HepG2 (cell line): ENCODE results near the gene PSKH1. TPM values are rescaled to one million over a fixed set of nuclear protein-coding genes. Genes with fewer than 3 reads are reported as not detected.

ENCODE experiments used
- AHR ChIP-seq: IDR thresholded peaks from 2 replicates; pipeline ENCODE4 v1.6.1; 2018; ENCODE audit warnings: missing genetic modification reagents, missing compliant biosample characterization
- CENPT ChIP-seq: sonication (generic); formaldehyde crosslinking; IDR thresholded peaks from 2 replicates; pipeline ENCODE4 v1.8.0; 2022; ENCODE audit warnings: low read depth, mild to moderate bottlenecking, moderate library complexity, missing genetic modification reagents
- ELF1 ChIP-seq: sonication (generic); formaldehyde crosslinking; IDR thresholded peaks from 2 replicates; pipeline ENCODE4 v1.4.0; 2020; ENCODE audit warnings: missing genetic modification reagents
- FOXK2 ChIP-seq: fragments of 450-650 bp; IDR thresholded peaks from 2 replicates; pipeline ENCODE4 v1.6.1; 2016
- MXI1 ChIP-seq: IDR thresholded peaks from 3 replicates; pipeline ENCODE4 v1.6.1; 2012; ENCODE audit warnings: low read depth, low read length, inconsistent platforms, borderline replicate concordance
- NFE2L1 ChIP-seq: sonication (generic); formaldehyde crosslinking; IDR thresholded peaks from 2 replicates; pipeline ENCODE4 v1.4.0; 2020; ENCODE audit warnings: missing genetic modification reagents, mild to moderate bottlenecking, borderline replicate concordance
- NR2F6 ChIP-seq, 2 experiments: IDR thresholded peaks; 2 replicates each; pipeline ENCODE4 v1.6.1; 2016; ENCODE audit warnings: antibody characterized with exemption in 1 of 2, mild to moderate bottlenecking in 1 of 2
- POGZ ChIP-seq: sonication (generic); formaldehyde crosslinking; IDR thresholded peaks from 2 replicates; pipeline ENCODE4 v1.4.0; 2020; ENCODE audit warnings: mild to moderate bottlenecking, missing genetic modification reagents
- RFXAP ChIP-seq: sonication (generic); formaldehyde crosslinking; IDR thresholded peaks from 2 replicates; pipeline ENCODE4 v1.4.0; 2020; ENCODE audit warnings: missing genetic modification reagents, borderline replicate concordance
- SRSF1 ChIP-seq: fragments of 200-400 bp; formaldehyde crosslinking; optimal IDR thresholded peaks from 2 replicates; pipeline ENCODE3; 2017; ENCODE audit warnings: mild to moderate bottlenecking, low read depth, low read length, moderate library complexity
- TP53 ChIP-seq: sonication (generic); formaldehyde crosslinking; conservative IDR thresholded peaks from 2 replicates; pipeline ENCODE4 v1.4.0; 2020; ENCODE audit warnings: missing genetic modification reagents
- ZFP41 ChIP-seq: sonication (generic); formaldehyde crosslinking; IDR thresholded peaks from 2 replicates; pipeline ENCODE4 v1.4.0; 2020; ENCODE audit warnings: mild to moderate bottlenecking, missing genetic modification reagents, borderline replicate concordance
- ZMYM2 ChIP-seq: sonication (generic); formaldehyde crosslinking; IDR thresholded peaks from 2 replicates; pipeline ENCODE4 v1.8.0; 2022; ENCODE audit warnings: mild to moderate bottlenecking, missing genetic modification reagents
- ZNF30 ChIP-seq: sonication (generic); formaldehyde crosslinking; IDR thresholded peaks from 2 replicates; pipeline ENCODE4 v1.5.0; 2020; ENCODE audit warnings: mild to moderate bottlenecking, missing genetic modification reagents
- ZNF333 ChIP-seq: sonication (generic); formaldehyde crosslinking; IDR thresholded peaks from 2 replicates; pipeline ENCODE4 v1.4.0; 2020; ENCODE audit warnings: mild to moderate bottlenecking, missing genetic modification reagents, borderline replicate concordance
- ZNF724P ChIP-seq: sonication (generic); formaldehyde crosslinking; IDR thresholded peaks from 2 replicates; pipeline ENCODE4 v1.8.0; 2022; ENCODE audit warnings: missing genetic modification reagents, borderline replicate concordance
- ZSCAN21 ChIP-seq: sonication (generic); formaldehyde crosslinking; IDR thresholded peaks from 2 replicates; pipeline ENCODE4 v1.8.0; 2022; ENCODE audit warnings: mild to moderate bottlenecking, missing genetic modification reagents, moderate library complexity, borderline replicate concordance
- polyA plus RNA-seq, 8 experiments: library from polyadenylated mRNA; depleted of rRNA in 3 of 8; stranded (reverse) in 7 of 8; unstranded in 1 of 8; fragments of >200 nt; fragmentation: Illumina TruSeq in 4 of 8; extraction: Trizol in 4 of 8; gene quantifications; 2 replicates each; pipeline versions ENCODE4 v1.2.1 to v1.2.3, GENCODE V29; 2011 to 2016; ENCODE audit warnings: low read depth in 4 of 8, missing spikeins in 1 of 8, mixed read lengths in 1 of 8; ENCODE audit not compliant: insufficient read depth in 1 of 8
- total RNA-seq, 5 experiments: library from RNA; depleted of rRNA; stranded (reverse); fragments of >200 nt; fragmentation: Illumina TruSeq; extraction: Trizol; gene quantifications; 2 replicates each; pipeline ENCODE4 v1.2.3, GENCODE V29; 2016; ENCODE audit warnings: low read depth in 1 of 5
- TF ChIP-seq, protein P1 (sequence below): sonication (generic); formaldehyde crosslinking; conservative IDR thresholded peaks from 2 replicates; pipeline ENCODE4 v1.4.0; 2020; ENCODE audit warnings: missing genetic modification reagents
- TF ChIP-seq, protein P2 (sequence below): sonication (generic); formaldehyde crosslinking; IDR thresholded peaks from 2 replicates; pipeline ENCODE4 v1.5.0; 2020; ENCODE audit warnings: missing genetic modification reagents
- TF ChIP-seq, protein P3 (sequence below): sonication (generic); formaldehyde crosslinking; IDR thresholded peaks from 2 replicates; pipeline ENCODE4 v1.4.0; 2020; ENCODE audit warnings: missing genetic modification reagents
- TF ChIP-seq, protein P4 (sequence below): sonication (generic); formaldehyde crosslinking; IDR thresholded peaks from 2 replicates; pipeline ENCODE4 v1.5.0; 2020; ENCODE audit warnings: missing genetic modification reagents
- TF ChIP-seq, protein P5 (sequence below): sonication (generic); formaldehyde crosslinking; conservative IDR thresholded peaks from 2 replicates; pipeline ENCODE4 v1.8.0; 2022; ENCODE audit warnings: missing genetic modification reagents

Gene PSKH1
- total and polyA plus RNA-seq, 2 of the 13 experiments (the other 11 are each of a cell fraction or from before 2014, with no cell fraction given): 8.4 to 19.1 TPM

DNA sequence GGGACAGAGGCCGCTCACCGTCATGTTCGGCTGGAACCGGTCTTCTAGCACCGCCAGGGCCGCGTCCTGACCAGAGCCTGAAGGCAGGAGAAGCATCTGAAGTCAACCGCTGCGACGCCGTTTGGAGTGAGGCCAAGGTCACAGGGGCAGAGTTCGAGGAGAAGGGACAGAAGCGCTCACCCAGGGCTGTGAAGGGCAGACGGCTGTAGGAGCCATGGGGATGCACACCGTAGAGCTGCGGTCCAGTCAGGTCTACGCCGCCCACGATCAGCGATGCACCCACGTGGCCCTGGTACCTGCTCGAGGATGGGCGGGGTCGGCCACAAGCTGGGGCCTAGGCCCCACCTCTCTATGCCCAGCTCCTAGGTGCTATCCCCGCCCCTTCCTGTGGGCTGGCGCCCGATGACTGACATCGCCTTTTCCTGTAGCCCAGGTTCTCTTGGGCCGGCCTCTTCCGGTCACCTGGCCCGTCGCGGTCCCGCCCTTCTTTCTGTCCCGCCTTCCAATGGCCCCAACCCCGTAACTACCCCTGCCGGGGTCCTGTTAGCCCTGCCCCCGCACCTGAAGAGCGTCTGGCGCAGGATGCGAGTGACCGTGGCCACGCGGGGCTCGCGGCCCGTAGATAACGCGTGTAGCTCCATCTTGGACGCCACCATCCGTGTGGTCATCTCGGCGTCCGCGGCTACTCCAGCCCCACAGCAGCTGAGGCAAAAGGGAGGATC is 42.5 kb downstream of the PSKH1 start (continued):
- TF ChIP-seq NFE2L1 (CRISPR knock-in tag) (no peak), CENPT (no peak; the same call in 1 of the 2 replicates), ZNF724P (CRISPR knock-in tag) (peak; percentile 96), SRSF1 (peak; percentile 88), ZNF333 (CRISPR knock-in tag) (peak; percentile 93; the same call in 1 of the 2 replicates), MXI1 (peak; percentile 100), TP53 (CRISPR knock-in tag) (peak; percentile 75; the same call in 1 of the 2 replicates), ZFP41 (CRISPR knock-in tag) (peak; percentile 72), ZNF30 (CRISPR knock-in tag) (no peak), ZSCAN21 (CRISPR knock-in tag) (peak; percentile 80; the same call in 1 of the 2 replicates), RFXAP (CRISPR knock-in tag) (peak; percentile 82; the same call in 1 of the 2 replicates), ZMYM2 (CRISPR knock-in tag) (0 out of 2 replicates have a peak, but pooled peaks have one; percentile 47), AHR (CRISPR knock-in tag) (peak; percentile 56), NR2F6 (IDR thresholded peaks at IDR 0.05) (no peak; the same call in 1 of the 2 replicates), NR2F6 (CRISPR knock-in tag; IDR thresholded peaks at IDR 0.05) (peak; percentile 3), ELF1 (CRISPR knock-in tag) (peak; percentile 93), FOXK2 (peak; percentile 59; the same call in 1 of the 2 replicates), POGZ (peak; percentile 66)
- TF ChIP-seq, protein P1, sequence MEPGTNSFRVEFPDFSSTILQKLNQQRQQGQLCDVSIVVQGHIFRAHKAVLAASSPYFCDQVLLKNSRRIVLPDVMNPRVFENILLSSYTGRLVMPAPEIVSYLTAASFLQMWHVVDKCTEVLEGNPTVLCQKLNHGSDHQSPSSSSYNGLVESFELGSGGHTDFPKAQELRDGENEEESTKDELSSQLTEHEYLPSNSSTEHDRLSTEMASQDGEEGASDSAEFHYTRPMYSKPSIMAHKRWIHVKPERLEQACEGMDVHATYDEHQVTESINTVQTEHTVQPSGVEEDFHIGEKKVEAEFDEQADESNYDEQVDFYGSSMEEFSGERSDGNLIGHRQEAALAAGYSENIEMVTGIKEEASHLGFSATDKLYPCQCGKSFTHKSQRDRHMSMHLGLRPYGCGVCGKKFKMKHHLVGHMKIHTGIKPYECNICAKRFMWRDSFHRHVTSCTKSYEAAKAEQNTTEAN (CRISPR knock-in tag): peak; percentile 55
- TF ChIP-seq, protein P2, sequence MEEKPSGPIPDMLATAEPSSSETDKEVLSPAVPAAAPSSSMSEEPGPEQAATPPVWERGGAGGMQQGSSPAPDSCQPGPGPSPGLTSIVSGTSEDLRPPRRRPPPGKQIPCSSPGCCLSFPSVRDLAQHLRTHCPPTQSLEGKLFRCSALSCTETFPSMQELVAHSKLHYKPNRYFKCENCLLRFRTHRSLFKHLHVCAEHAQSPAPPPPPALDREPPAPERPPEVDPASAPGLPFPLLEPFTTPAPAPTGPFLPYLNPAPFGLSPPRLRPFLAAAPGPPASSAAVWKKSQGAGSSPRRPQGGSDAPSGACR (CRISPR knock-in tag): no peak
- TF ChIP-seq, protein P3, sequence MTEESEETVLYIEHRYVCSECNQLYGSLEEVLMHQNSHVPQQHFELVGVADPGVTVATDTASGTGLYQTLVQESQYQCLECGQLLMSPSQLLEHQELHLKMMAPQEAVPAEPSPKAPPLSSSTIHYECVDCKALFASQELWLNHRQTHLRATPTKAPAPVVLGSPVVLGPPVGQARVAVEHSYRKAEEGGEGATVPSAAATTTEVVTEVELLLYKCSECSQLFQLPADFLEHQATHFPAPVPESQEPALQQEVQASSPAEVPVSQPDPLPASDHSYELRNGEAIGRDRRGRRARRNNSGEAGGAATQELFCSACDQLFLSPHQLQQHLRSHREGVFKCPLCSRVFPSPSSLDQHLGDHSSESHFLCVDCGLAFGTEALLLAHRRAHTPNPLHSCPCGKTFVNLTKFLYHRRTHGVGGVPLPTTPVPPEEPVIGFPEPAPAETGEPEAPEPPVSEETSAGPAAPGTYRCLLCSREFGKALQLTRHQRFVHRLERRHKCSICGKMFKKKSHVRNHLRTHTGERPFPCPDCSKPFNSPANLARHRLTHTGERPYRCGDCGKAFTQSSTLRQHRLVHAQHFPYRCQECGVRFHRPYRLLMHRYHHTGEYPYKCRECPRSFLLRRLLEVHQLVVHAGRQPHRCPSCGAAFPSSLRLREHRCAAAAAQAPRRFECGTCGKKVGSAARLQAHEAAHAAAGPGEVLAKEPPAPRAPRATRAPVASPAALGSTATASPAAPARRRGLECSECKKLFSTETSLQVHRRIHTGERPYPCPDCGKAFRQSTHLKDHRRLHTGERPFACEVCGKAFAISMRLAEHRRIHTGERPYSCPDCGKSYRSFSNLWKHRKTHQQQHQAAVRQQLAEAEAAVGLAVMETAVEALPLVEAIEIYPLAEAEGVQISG (CRISPR knock-in tag): peak; percentile 79
- TF ChIP-seq, protein P4, sequence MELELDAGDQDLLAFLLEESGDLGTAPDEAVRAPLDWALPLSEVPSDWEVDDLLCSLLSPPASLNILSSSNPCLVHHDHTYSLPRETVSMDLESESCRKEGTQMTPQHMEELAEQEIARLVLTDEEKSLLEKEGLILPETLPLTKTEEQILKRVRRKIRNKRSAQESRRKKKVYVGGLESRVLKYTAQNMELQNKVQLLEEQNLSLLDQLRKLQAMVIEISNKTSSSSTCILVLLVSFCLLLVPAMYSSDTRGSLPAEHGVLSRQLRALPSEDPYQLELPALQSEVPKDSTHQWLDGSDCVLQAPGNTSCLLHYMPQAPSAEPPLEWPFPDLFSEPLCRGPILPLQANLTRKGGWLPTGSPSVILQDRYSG (CRISPR knock-in tag): peak; percentile 83; the same call in 1 of the 2 replicates
- TF ChIP-seq, protein P5, sequence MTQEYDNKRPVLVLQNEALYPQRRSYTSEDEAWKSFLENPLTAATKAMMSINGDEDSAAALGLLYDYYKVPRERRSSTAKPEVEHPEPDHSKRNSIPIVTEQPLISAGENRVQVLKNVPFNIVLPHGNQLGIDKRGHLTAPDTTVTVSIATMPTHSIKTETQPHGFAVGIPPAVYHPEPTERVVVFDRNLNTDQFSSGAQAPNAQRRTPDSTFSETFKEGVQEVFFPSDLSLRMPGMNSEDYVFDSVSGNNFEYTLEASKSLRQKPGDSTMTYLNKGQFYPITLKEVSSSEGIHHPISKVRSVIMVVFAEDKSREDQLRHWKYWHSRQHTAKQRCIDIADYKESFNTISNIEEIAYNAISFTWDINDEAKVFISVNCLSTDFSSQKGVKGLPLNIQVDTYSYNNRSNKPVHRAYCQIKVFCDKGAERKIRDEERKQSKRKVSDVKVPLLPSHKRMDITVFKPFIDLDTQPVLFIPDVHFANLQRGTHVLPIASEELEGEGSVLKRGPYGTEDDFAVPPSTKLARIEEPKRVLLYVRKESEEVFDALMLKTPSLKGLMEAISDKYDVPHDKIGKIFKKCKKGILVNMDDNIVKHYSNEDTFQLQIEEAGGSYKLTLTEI (CRISPR knock-in tag): no peak
